Fibroblast of lung (primary cell): ENCODE data around the gene CPE. TPM values are rescaled to one million over a fixed set of nuclear protein-coding genes. Genes with fewer than 3 reads are reported as not detected.
A peak's percentile ranks its signal among the peaks of the same experiment; 100 is the strongest.
"Not testable (repeated sequence)": the region's sequence is repeated elsewhere in the genome, so short reads cannot be mapped to it uniquely, and the experiment has no call there.

ENCODE experiments used
- DNase-seq, 2 donors: peaks; one replicate each; pipeline versions ENCODE4 v3.0.0 to v3.0.0-alpha.2; 2010; ENCODE audit warnings: low read depth in 2 of 2
- H2AFZ ChIP-seq: 2 replicates; pipeline ENCODE4 v1.5.1; 2012; ENCODE audit warnings: low read length, control low read depth, inconsistent platforms
- H3K27ac ChIP-seq: 2 replicates; pipeline ENCODE4 v1.5.1; 2011; ENCODE audit warnings: low read length, control low read depth; ENCODE audit not compliant: insufficient read depth
- H3K27me3 ChIP-seq: 2 replicates; pipeline ENCODE4 v1.5.1; 2011; ENCODE audit warnings: mild to moderate bottlenecking, low read length; ENCODE audit not compliant: control insufficient read depth, insufficient read depth
- H3K36me3 ChIP-seq: 2 replicates; pipeline ENCODE4 v1.5.1; 2011; ENCODE audit warnings: low read length; ENCODE audit not compliant: control insufficient read depth, insufficient read depth
- H3K4me1 ChIP-seq: 2 replicates; pipeline ENCODE4 v1.5.1; 2011; ENCODE audit warnings: low read length; ENCODE audit not compliant: control insufficient read depth, insufficient read depth; ENCODE audit errors: extremely low read depth
- H3K4me2 ChIP-seq: 2 replicates; pipeline ENCODE4 v1.5.1; 2011; ENCODE audit warnings: low read length, control low read depth; ENCODE audit not compliant: insufficient read depth; ENCODE audit errors: extremely low read depth
- H3K4me3 ChIP-seq, 4 experiments: fragments of 200-600 bp in 1 of 4; sonication (generic) in 1 of 4; replicated peaks in 1 of 4; 2 replicates each; pipeline ENCODE4 v1.5.1; 2011 to 2016; ENCODE audit warnings: low read length in 4 of 4, low read depth in 3 of 4, mild to moderate bottlenecking in 3 of 4, control low read depth in 2 of 4, inconsistent platforms in 1 of 4, mixed read lengths in 1 of 4; ENCODE audit not compliant: insufficient read depth in 1 of 4; ENCODE audit errors: control extremely low read depth in 1 of 4
- H3K79me2 ChIP-seq: 2 replicates; pipeline ENCODE4 v1.5.1; 2012; ENCODE audit warnings: mild to moderate bottlenecking, low read length, inconsistent platforms; ENCODE audit not compliant: control insufficient read depth, insufficient read depth
- H3K9ac ChIP-seq: 2 replicates; pipeline ENCODE4 v1.5.1; 2011; ENCODE audit warnings: mild to moderate bottlenecking, low read length, control low read depth; ENCODE audit not compliant: insufficient read depth
- H3K9me3 ChIP-seq: 2 replicates; pipeline ENCODE4 v1.5.1; 2012; ENCODE audit warnings: low read depth, low read length; ENCODE audit not compliant: control insufficient read depth, insufficient read depth
- H4K20me1 ChIP-seq: 2 replicates; pipeline ENCODE4 v1.5.1; 2011; ENCODE audit warnings: low read length; ENCODE audit not compliant: control insufficient read depth, insufficient read depth; ENCODE audit errors: extremely low read depth
- EZH2 ChIP-seq: IDR thresholded peaks from 2 replicates; pipeline ENCODE4 v1.5.1; 2012; ENCODE audit warnings: low read length, control low read depth, mild to moderate bottlenecking; ENCODE audit errors: missing control alignments
- polyA plus RNA-seq, 2 donors: library from polyadenylated mRNA; depleted of rRNA in 1 of 2; stranded (reverse) in 1 of 2; unstranded in 1 of 2; fragments of >200 nt; gene quantifications; 2 replicates each; pipeline ENCODE4 v1.2.1, GENCODE V29; 2011 to 2012; ENCODE audit warnings: missing spikeins in 1 of 2
- total RNA-seq: library from RNA; depleted of rRNA; stranded (reverse); fragments of >200 nt; gene quantifications from 2 replicates; pipeline ENCODE4 v1.2.1, GENCODE V29; 2014
- TF ChIP-seq, protein P1 (sequence below), 2 donors: IDR thresholded peaks in 1 of 2; conservative IDR thresholded peaks in 1 of 2; 1 replicate in 1 of 2; 2 replicates in 1 of 2; pipeline ENCODE4 v1.5.1; 2011 to 2012; ENCODE audit warnings: low read length in 2 of 2, control low read depth in 1 of 2, inconsistent platforms in 1 of 2, low read depth in 1 of 2, mild to moderate bottlenecking in 1 of 2

The CPE gene
- total and polyA plus RNA-seq, 2 donors (not counting 1 experiment from before 2014, with no cell fraction given) = 20.2 to 51.7 TPM

GRCh38 chr4:165489786-165490185 lies 111.0 kb downstream of the CPE start:
- Histone ChIP-seq H3K4me3 (no peak overlapping the region), H3K27me3 (no peaks in the 10 kb centered on the region), H3K4me1 (no peaks in the 10 kb centered on the region), H4K20me1 (no peaks in the 10 kb centered on the region), H2AFZ (no peak overlapping the region), H3K79me2 (no peaks in the 10 kb centered on the region), H3K9me3 (no peaks in the 10 kb centered on the region), H3K4me2 (no peak overlapping the region), H3K27ac (no peak overlapping the region), H3K36me3 (no peaks in the 10 kb centered on the region), H3K9ac (no peak overlapping the region)
- no peak for TF ChIP-seq EZH2
- TF ChIP-seq, protein P1, sequence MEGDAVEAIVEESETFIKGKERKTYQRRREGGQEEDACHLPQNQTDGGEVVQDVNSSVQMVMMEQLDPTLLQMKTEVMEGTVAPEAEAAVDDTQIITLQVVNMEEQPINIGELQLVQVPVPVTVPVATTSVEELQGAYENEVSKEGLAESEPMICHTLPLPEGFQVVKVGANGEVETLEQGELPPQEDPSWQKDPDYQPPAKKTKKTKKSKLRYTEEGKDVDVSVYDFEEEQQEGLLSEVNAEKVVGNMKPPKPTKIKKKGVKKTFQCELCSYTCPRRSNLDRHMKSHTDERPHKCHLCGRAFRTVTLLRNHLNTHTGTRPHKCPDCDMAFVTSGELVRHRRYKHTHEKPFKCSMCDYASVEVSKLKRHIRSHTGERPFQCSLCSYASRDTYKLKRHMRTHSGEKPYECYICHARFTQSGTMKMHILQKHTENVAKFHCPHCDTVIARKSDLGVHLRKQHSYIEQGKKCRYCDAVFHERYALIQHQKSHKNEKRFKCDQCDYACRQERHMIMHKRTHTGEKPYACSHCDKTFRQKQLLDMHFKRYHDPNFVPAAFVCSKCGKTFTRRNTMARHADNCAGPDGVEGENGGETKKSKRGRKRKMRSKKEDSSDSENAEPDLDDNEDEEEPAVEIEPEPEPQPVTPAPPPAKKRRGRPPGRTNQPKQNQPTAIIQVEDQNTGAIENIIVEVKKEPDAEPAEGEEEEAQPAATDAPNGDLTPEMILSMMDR (conservative IDR thresholded peaks at IDR 0.05 in 1 of 2, IDR thresholded peaks at IDR 0.05 in 1 of 2; ENCODE audit: low read depth in 1 of 2, low read length in 2 of 2) = no peak
- DNase-seq = peak in 1 of 2 donors; percentile 17

GRCh38 chr4:165492583-165492982 lies 113.8 kb downstream of the CPE start:
- not testable (repeated sequence) for H3K27ac ChIP-seq, H3K36me3 ChIP-seq, H3K9me3 ChIP-seq, H3K27me3 ChIP-seq, H3K9ac ChIP-seq, H3K79me2 ChIP-seq, H3K4me3 ChIP-seq, H3K4me1 ChIP-seq, DNase-seq, H2AFZ ChIP-seq, H3K4me2 ChIP-seq, H4K20me1 ChIP-seq

GRCh38 chr4:165493359-165493758 lies 114.6 kb downstream of the CPE start:
- no peak overlapping the region for H3K27ac ChIP-seq
- no peaks in the 10 kb centered on the region for H3K4me1 ChIP-seq
- H3K79me2 ChIP-seq = no peaks in the 10 kb centered on the region
- H2AFZ ChIP-seq = peak overlapping the region; percentile 40
- peak overlapping the region in 2 of 4 experiments; percentile 12 to 44 for H3K4me3 ChIP-seq
- TF ChIP-seq EZH2 = no peak
- TF ChIP-seq, protein P1 (conservative IDR thresholded peaks at IDR 0.05 in 1 of 2, IDR thresholded peaks at IDR 0.05 in 1 of 2; ENCODE audit: low read depth in 1 of 2, low read length in 2 of 2) = peak; percentile 76 to 77
- no peaks in the 10 kb centered on the region for H4K20me1 ChIP-seq
- peak overlapping the region; percentile 72 for H3K4me2 ChIP-seq
- no peaks in the 10 kb centered on the region for H3K9me3 ChIP-seq
- no peaks in the 10 kb centered on the region for H3K36me3 ChIP-seq
- DNase-seq = peak; percentile 52 to 70
- H3K9ac ChIP-seq = no peak overlapping the region
- no peaks in the 10 kb centered on the region for H3K27me3 ChIP-seq
